ENCODE measurements around the gene DENND2D. TPM values are rescaled to one million over a fixed set of nuclear protein-coding genes. Genes with fewer than 3 reads are reported as not detected.

Gene DENND2D
- total RNA-seq, 1 donor from 2014 or later, result 78.2 TPM

GRCh38 chr1:111209622-111210021 is 9.2 kb upstream of the DENND2D start:
- Histone ChIP-seq H3K27me3 (no peaks in the 10 kb centered on the region), H3K27ac (no peak overlapping the region), H3K4me1 (peaks cover 16% of the 10 kb centered on the region), H3K9me3 (no peaks in the 10 kb centered on the region), H3K4me3 (no peak overlapping the region), H3K36me3 (no peaks in the 10 kb centered on the region)
- no peak for TF ChIP-seq CTCF (IDR thresholded peaks at IDR 0.05)
- ATAC-seq, result no peak
- DNase-seq, result no peak
- intact Hi-C loops (cut with DNase I), result no loop called here

GRCh38 chr1:111208921-111209320 is 8.5 kb upstream of the DENND2D start:
- TF ChIP-seq CTCF (IDR thresholded peaks at IDR 0.05), result no peak
- intact Hi-C loops (cut with DNase I), result no loop called here
- no peak overlapping the region for H3K27ac ChIP-seq
- no peak for DNase-seq
- no peak for ATAC-seq
- H3K4me3 ChIP-seq, result no peak overlapping the region
- no peaks in the 10 kb centered on the region for H3K36me3 ChIP-seq
- H3K27me3 ChIP-seq, result no peaks in the 10 kb centered on the region
- H3K9me3 ChIP-seq, result no peaks in the 10 kb centered on the region
- H3K4me1 ChIP-seq, result peaks cover 11% of the 10 kb centered on the region

- H3K36me3 ChIP-seq, result no peaks in the 10 kb centered on the region
- H3K27ac ChIP-seq, result peak overlapping the region; percentile 47
- H3K4me3 ChIP-seq, result no peak overlapping the region
- DNase-seq, result no peak
- no peak for TF ChIP-seq CTCF (IDR thresholded peaks at IDR 0.05)
- no peak for ATAC-seq
- peaks cover 33% of the 10 kb centered on the region for H3K4me1 ChIP-seq
- no peaks in the 10 kb centered on the region for H3K9me3 ChIP-seq
- intact Hi-C loops (cut with DNase I), result no loop called here
- H3K27me3 ChIP-seq, result no peaks in the 10 kb centered on the region
Measured at GRCh38 chr1:111205714-111206050, 5.2 kb upstream of the DENND2D start.

- TF ChIP-seq CTCF (IDR thresholded peaks at IDR 0.05), result no peak
- peak overlapping the region; percentile 93 for H3K27ac ChIP-seq
- intact Hi-C loops (cut with DNase I), result no loop called here
- H3K9me3 ChIP-seq, result no peaks in the 10 kb centered on the region
- H3K36me3 ChIP-seq, result no peaks in the 10 kb centered on the region
- DNase-seq (no peak), ATAC-seq (no peak)
- H3K4me1 ChIP-seq, result peaks cover 39% of the 10 kb centered on the region
- no peaks in the 10 kb centered on the region for H3K27me3 ChIP-seq
- H3K4me3 ChIP-seq, result peak overlapping the region; percentile 75
Measured at GRCh38 chr1:111204983-111205713, 4.7 kb upstream of the DENND2D start.

GRCh38 chr1:111204201-111204982 is 3.9 kb upstream of the DENND2D start:
- peak overlapping the region; percentile 75 for H3K4me3 ChIP-seq
- DNase-seq (peak; percentile 94), ATAC-seq (peak; percentile 83)
- peak; percentile 8 for TF ChIP-seq CTCF (IDR thresholded peaks at IDR 0.05)
- peak overlapping the region; percentile 93 for H3K27ac ChIP-seq
- no peaks in the 10 kb centered on the region for H3K36me3 ChIP-seq
- peaks cover 44% of the 10 kb centered on the region for H3K4me1 ChIP-seq
- no peaks in the 10 kb centered on the region for H3K27me3 ChIP-seq
- intact Hi-C loops (cut with DNase I), result no loop called here
- H3K9me3 ChIP-seq, result no peaks in the 10 kb centered on the region

Measured in upper lobe of right lung (tissue), 1 donor.